ENCODE results near the gene CCDC88B. TPM values are rescaled to one million over a fixed set of nuclear protein-coding genes. Genes with fewer than 3 reads are reported as not detected.
A peak's percentile ranks its signal among the peaks of the same experiment; 100 is the strongest.
"Not testable (repeated sequence)": the region's sequence is repeated elsewhere in the genome, so short reads cannot be mapped to it uniquely, and the experiment has no call there.

The CCDC88B gene
- total RNA-seq, 2 donors from 2014 or later: 15.0 to 52.2 TPM

DNA sequence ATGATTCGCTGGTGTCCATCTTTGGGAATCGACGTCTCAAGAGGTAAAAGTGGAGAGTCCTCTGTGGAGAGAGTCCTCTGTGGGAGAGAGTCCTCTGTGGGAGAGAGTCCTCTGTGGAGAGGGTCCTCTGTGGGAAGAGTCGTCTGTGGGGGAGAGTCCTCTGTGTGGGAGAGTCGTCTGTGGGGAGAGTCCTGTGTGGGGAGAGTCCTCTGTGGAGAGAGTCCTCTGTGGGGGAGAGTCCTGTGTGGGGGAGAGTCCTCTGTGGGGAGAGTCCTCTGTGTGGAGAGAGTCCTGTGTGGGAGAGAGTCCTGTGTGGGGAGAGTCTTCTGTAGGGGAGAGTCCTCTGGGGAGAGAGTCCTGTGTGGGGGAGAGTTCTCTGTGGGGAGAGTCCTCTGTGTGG is 19.0 kb upstream of the CCDC88B start:
- Histone ChIP-seq H3K4me3 (no peak overlapping the region), H3K4me1 (peaks cover 18% of the 10 kb centered on the region), H3K9ac (ENCODE audit: low read depth in 2 of 2, low read length in 2 of 2) (peak overlapping the region; percentile 48 to 97), H3K9me3 (no peaks in the 10 kb centered on the region), H3K27ac (peak overlapping the region; percentile 99), H3K27me3 (no peaks in the 10 kb centered on the region), H3K36me3 (no peaks in the 10 kb centered on the region)
- no peak for DNase-seq
- TF ChIP-seq, protein P1, sequence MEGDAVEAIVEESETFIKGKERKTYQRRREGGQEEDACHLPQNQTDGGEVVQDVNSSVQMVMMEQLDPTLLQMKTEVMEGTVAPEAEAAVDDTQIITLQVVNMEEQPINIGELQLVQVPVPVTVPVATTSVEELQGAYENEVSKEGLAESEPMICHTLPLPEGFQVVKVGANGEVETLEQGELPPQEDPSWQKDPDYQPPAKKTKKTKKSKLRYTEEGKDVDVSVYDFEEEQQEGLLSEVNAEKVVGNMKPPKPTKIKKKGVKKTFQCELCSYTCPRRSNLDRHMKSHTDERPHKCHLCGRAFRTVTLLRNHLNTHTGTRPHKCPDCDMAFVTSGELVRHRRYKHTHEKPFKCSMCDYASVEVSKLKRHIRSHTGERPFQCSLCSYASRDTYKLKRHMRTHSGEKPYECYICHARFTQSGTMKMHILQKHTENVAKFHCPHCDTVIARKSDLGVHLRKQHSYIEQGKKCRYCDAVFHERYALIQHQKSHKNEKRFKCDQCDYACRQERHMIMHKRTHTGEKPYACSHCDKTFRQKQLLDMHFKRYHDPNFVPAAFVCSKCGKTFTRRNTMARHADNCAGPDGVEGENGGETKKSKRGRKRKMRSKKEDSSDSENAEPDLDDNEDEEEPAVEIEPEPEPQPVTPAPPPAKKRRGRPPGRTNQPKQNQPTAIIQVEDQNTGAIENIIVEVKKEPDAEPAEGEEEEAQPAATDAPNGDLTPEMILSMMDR (IDR thresholded peaks at IDR 0.05): no peak
- intact Hi-C loops (cut with DNase I): no loop called here

DNA sequence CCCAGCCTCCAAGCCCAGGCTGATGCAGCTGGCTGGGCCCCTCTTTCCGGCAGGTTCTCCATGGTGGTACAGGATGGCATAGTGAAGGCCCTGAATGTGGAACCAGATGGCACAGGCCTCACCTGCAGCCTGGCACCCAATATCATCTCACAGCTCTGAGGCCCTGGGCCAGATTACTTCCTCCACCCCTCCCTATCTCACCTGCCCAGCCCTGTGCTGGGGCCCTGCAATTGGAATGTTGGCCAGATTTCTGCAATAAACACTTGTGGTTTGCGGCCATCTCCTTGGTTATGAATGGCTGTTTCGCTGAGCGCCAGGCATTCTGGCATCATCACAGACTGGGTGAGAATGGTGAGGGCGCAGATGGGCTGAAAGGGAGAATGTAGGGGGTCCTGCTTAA is 18.5 kb upstream of the CCDC88B start:
- peaks cover 13% of the 10 kb centered on the region for H3K4me1 ChIP-seq
- peak overlapping the region; percentile 65 for H3K27ac ChIP-seq
- H3K4me3 ChIP-seq: no peak overlapping the region
- H3K9ac ChIP-seq (ENCODE audit: low read depth in 2 of 2, low read length in 2 of 2): peak overlapping the region; percentile 48 to 97
- DNase-seq: peak; percentile 79
- intact Hi-C loops (cut with DNase I): no loop called here
- no peaks in the 10 kb centered on the region for H3K36me3 ChIP-seq
- no peaks in the 10 kb centered on the region for H3K27me3 ChIP-seq
- TF ChIP-seq, protein P1 (IDR thresholded peaks at IDR 0.05): no peak
- H3K9me3 ChIP-seq: no peaks in the 10 kb centered on the region

DNA sequence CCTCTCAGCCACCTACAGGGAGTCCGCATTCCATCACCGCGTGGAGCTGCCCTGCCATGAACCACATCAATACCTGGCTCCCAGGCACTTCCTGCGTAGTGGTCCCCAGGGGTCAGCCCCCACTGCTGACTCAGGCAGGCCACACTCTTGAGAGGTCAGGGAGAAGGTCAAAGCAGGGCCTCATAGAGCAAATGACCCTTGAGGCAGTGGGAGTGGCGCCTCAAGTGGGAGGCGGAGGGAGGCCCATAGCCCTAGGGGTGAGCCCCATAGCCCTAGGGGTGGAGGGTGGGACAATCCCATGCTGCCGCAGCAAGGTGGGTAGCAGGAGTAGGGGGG is 17.1 kb upstream of the CCDC88B start:
- peak overlapping the region in 1 of 2 donors; percentile 97 for H3K9ac ChIP-seq (ENCODE audit: low read depth in 2 of 2, low read length in 2 of 2)
- TF ChIP-seq, protein P1 (IDR thresholded peaks at IDR 0.05): no peak
- no peak for DNase-seq
- peak overlapping the region; percentile 65 for H3K27ac ChIP-seq
- no peak overlapping the region for H3K4me3 ChIP-seq
- no peaks in the 10 kb centered on the region for H3K36me3 ChIP-seq
- no peaks in the 10 kb centered on the region for H3K27me3 ChIP-seq
- H3K4me1 ChIP-seq: peaks cover 11% of the 10 kb centered on the region
- no peaks in the 10 kb centered on the region for H3K9me3 ChIP-seq
- intact Hi-C loops (cut with DNase I): no loop called here

DNA sequence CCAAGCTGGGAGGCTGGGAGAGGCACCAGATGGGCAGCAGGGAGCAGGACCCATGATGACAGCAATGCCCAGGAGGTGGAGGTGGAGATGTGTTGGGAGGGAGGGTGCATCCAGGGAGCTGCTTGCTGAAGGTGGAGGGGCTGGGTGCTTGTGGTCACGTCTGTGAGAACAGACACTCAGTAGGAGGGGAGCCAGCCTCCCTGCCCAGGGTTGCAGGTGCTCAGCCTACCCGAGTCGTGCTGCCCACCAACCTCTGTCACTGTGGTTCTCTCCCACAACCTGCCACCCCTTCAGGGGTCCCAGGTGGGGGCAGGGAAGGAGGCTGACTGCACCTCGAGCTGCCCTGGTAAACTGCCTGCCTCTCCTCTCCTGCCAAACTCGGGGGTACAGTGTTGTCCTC is 16.6 kb upstream of the CCDC88B start:
- no peaks in the 10 kb centered on the region for H3K9me3 ChIP-seq
- H3K36me3 ChIP-seq: no peaks in the 10 kb centered on the region
- DNase-seq: no peak
- H3K27me3 ChIP-seq: no peaks in the 10 kb centered on the region
- no peak overlapping the region for H3K27ac ChIP-seq
- H3K4me1 ChIP-seq: peaks cover 11% of the 10 kb centered on the region
- H3K9ac ChIP-seq (ENCODE audit: low read depth in 2 of 2, low read length in 2 of 2): peak overlapping the region in 1 of 2 donors; percentile 97
- no peak overlapping the region for H3K4me3 ChIP-seq
- intact Hi-C loops (cut with DNase I): no loop called here
- TF ChIP-seq, protein P1 (IDR thresholded peaks at IDR 0.05): no peak

DNA sequence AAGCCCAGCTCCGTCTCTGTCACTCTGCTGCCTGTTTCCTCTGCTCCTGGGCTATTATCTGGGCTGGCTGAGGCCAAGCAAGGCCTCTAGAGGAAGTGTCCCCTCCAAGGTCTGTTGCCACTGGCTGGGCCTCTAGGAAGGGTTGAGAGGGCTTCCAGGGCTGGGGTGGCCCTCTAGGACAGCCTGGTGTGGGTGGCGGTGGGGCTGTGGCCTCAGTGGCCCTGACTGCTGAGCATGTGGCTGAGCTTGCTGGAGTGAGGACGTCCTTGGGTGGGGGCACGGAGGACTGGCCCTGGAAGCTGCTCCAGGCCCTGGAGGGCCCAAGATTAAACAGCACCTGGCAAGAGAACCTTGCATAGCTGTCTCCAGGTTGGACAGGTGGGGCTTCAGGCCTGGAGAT is 16.0 kb upstream of the CCDC88B start:
- H3K9me3 ChIP-seq; H3K27me3 ChIP-seq; H3K36me3 ChIP-seq; H3K4me3 ChIP-seq; H3K27ac ChIP-seq; intact Hi-C loops (cut with DNase I); DNase-seq: not testable (repeated sequence)
- peaks cover 14% of the 10 kb centered on the region for H3K4me1 ChIP-seq
- peak overlapping the region in 1 of 2 donors; percentile 97 for H3K9ac ChIP-seq (ENCODE audit: low read depth in 2 of 2, low read length in 2 of 2)

DNA sequence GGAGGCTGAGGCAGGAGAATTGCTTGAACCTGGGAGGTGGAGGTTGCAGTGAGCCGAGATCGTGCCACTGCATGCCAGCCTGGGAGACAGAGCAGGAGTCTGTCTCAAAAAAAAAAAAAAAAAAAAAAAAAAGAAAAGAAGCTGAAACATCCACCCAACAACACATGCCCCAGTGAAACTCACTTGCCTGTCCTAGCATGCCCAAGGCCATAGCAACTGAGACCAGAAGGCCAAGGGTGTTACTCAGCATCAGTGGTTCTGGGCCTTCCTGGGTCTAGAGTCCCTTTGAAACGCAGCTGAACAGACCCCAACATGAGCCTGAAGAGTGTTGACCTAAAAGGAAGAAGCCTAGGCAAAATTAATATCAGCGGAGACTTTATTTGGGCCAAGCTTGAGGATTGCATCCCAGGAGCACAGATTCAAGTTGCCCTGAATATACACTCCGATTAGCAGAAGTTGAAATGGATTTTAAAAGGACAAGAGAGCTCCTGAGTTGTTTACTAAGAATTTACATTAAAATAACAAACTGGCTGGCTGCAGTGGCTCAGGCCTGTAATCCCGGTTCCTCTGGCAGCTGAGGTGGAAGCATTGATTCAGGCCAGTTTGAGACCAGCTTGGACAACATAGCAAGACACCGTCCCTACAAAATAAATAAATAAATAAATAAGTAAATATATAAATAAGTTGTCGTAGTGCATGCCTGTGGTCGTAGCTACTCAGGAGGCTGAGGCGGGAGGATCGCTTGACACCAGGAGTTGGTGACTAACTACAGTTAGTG is 15.1 kb upstream of the CCDC88B start:
- Histone ChIP-seq H3K9ac (ENCODE audit: low read depth in 2 of 2, low read length in 2 of 2) (no peak overlapping the region), H3K27me3 (no peaks in the 10 kb centered on the region), H3K27ac (no peak overlapping the region), H3K4me3 (no peak overlapping the region), H3K36me3 (no peaks in the 10 kb centered on the region), H3K9me3 (no peaks in the 10 kb centered on the region), H3K4me1 (peaks cover 17% of the 10 kb centered on the region)
- intact Hi-C loops (cut with DNase I): no loop called here
- no peak for DNase-seq
- TF ChIP-seq, protein P1 (IDR thresholded peaks at IDR 0.05): no peak

Data from colonic mucosa (tissue), 4 donors.